Activated gamma-delta T cell treated with anti-CD3 and anti-CD28 coated beads, Interleukin-2, amount 50 U/mL, for 16 hours (primary cell): ENCODE data around the gene DDX24.

Experiments used
- DNase-seq: peaks from one replicate; pipeline ENCODE4 v3.0.0-alpha.2; 2020; ENCODE audit warnings: low read depth

The DDX24 gene, protein sequence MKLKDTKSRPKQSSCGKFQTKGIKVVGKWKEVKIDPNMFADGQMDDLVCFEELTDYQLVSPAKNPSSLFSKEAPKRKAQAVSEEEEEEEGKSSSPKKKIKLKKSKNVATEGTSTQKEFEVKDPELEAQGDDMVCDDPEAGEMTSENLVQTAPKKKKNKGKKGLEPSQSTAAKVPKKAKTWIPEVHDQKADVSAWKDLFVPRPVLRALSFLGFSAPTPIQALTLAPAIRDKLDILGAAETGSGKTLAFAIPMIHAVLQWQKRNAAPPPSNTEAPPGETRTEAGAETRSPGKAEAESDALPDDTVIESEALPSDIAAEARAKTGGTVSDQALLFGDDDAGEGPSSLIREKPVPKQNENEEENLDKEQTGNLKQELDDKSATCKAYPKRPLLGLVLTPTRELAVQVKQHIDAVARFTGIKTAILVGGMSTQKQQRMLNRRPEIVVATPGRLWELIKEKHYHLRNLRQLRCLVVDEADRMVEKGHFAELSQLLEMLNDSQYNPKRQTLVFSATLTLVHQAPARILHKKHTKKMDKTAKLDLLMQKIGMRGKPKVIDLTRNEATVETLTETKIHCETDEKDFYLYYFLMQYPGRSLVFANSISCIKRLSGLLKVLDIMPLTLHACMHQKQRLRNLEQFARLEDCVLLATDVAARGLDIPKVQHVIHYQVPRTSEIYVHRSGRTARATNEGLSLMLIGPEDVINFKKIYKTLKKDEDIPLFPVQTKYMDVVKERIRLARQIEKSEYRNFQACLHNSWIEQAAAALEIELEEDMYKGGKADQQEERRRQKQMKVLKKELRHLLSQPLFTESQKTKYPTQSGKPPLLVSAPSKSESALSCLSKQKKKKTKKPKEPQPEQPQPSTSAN

DNA sequence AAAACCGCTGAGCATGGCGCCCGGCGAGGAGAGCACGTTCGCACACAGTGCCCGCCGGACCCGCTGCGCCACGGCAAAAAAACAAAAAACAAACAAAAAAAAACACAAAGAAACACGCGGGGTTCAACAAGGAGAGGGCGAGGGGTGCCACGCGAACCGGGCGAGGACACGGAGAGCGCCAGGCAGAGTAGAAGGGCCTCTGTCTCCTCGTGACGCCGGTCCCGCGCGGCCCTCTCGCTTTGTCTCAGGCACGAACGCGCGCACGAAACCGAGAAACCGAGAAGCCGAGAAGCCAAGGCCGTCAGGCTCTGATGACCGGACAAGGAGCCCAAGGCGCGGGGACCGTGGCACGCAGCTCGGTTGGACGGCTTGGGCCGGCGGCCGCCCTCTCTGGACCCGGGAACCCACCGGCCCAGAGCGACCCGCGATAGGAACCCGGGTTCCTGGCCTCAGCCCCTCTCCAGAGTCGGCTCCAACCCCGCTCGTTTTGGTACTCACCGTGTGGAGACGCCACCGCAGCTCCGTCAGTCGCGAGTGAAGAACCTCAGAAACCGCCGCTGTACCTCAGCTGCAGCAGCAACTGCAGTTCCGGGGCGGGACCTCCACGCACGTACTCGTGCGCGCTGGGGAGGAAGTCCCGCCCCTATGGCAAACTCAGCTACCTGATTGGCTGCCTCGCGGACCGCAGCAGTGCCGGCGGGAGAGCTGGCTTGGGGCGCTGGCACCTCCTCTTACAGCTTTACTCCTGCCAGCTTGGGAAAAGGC is at the start of gene DDX24, which contains the start of gene IFI27L1:
Gene DDX24, minus strand, starts transcription at position 582 of the 765 bp plus-strand sequence. CDS start 1,460 bp downstream, outside the sequence.
Gene IFI27L1, plus strand, starts transcription at position 690 of the 765 bp plus-strand sequence. CDS start 15,628 bp downstream, outside the sequence.
- DNase-seq = peak; percentile 92

DNA sequence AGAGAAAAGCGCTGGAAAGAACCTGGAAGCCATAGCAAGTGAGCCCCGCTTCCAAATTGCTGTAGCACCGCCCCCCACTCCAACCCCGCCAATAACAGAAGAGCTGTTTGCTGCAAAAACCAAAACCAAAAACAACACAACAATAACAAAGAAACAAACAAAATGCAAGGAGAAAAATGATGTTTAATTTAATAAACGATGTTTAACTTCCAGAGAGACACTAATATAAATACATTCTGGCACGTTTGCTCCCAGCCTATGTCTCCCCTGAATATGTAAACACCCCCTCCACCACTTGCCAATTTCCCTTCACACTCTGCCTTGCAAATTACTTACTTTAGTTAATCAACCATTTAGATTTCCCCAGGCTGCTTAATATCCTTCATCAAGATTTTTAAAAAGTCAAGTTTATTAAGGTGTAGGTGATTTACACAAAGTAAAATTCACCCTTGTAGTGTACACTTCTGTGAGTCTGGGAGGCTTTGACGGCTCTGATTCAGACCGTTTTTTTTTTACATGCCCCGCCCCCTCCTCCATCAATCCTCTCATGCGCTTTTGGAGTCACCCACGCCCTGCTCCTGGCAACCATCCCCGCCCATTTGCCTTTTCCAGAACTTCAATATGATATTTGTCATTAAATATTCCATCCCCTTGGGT is 48.9 kb upstream of the DDX24 start:
- DNase-seq = no peak

DNA sequence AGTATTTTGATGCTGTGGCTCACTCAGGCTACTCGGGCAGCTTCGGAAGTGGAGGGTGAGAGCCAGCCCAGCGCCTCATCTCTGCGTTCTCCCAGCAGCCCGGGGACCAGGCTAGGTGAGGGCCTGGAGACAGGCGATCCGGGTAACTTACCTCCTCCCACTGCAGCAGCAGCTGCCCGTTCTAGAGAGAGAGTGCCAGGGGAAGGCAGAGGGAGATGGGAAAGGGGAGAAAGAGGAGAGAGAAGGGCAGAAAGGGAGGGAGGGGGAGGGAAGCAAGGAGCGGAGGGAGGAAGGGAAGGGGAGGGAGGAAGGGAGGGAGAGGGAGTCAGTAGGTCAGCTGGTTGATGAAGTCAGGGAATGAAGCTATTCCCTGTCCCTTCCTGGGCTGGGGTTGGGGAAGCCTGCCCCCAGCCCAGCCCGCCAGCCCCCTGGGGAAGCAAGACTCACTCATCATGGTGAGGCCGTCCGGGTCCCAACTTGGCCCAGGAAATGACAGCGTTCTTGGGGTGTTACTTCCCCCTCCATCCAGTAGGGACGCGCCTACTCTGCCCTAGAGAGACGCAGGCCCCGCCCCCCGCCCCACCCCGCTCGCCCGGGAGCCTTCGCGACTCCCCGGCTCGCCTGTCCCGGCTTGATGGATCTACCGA is 48.2 kb upstream of the DDX24 start, which contains the start of gene IFI27L2:
Gene IFI27L2, minus strand, starts transcription at position 494 of the 647 bp plus-strand sequence. Its CDS starts 40 bp downstream, at position 454.
- DNase-seq = peak; percentile 34

DNA sequence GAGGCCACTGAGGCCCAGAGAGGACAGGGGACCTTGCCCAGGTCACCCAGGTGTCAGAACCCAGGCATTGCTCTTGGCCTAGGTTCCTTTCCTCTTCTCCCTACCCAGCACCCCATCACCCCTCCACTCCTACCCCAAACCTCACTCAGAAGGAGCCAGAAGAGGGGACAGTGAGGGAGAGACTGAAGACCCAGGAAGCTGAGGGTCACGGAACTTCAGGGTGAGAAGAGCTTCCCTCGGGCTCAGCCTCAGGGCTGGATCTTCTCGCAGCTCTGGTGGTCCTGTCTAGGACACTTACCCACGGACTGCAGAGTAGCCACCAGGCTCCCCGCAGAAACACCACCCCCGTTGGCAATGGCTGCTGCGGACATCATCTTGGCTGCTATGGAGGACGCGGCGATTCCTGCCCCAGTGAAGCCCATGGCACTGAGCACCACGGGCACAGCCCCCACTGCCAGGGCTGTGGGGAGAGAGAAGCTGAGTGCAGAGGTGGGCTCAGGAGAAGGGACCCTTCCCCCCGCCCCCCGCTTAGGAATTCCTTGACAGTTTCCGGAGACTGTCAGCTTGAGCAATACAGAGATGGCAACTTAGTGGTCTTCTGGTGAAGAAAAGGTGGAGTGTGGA is 47.3 kb upstream of the DDX24 start:
- no peak for DNase-seq

DNA sequence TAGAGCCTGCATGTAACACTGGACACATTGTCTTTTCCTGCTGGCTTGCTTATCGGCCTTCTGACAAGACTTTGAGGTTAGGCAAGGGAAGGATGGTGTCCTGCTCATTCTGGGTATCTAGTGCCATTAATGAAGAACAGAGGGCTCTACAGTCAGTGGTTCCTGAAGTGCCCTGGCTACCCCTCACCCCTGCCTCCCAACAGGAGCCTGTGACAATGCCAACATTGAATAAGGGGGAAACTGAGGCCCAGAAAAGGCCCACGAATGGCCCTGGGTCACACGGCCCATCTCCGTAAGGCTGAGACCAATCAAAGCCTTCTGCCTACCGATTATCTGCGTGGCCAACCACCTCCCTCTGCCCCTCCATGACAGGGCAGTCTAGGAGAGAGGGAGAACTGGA is 46.3 kb upstream of the DDX24 start:
- DNase-seq = no peak

DNA sequence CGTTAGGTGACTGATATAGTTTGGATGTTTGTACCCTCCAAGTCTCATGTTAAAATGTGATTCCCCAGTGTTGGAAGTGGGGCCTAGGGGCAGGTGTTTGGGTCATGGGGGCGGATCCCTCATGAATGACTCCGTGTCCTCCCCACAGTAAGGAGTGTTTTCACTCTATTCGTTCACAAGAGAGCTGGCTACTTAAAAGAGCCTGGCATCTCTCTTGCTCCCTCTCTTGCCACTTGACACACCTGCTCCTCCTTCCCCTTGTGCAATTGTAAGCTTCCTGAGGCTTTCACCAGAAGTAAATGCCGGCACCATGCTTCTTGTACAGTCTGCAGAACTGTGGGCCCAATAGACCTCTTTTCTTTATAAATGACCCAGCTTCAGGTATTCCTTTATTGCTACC is 45.8 kb upstream of the DDX24 start:
- no peak for DNase-seq

DNA sequence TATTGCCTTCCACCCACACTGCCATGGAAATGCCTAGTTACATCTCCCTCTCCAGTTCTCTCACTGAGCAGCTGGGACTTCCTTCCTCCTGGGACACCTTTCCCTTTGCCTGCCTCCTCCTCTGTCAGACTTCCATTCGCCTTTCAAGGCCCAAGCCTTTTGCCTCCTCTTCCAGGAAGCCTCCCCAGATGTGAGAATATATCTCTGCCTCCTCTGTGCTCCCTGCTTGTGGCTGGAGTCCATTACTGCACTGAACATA is 45.3 kb upstream of the DDX24 start:
- DNase-seq = no peak

DNA sequence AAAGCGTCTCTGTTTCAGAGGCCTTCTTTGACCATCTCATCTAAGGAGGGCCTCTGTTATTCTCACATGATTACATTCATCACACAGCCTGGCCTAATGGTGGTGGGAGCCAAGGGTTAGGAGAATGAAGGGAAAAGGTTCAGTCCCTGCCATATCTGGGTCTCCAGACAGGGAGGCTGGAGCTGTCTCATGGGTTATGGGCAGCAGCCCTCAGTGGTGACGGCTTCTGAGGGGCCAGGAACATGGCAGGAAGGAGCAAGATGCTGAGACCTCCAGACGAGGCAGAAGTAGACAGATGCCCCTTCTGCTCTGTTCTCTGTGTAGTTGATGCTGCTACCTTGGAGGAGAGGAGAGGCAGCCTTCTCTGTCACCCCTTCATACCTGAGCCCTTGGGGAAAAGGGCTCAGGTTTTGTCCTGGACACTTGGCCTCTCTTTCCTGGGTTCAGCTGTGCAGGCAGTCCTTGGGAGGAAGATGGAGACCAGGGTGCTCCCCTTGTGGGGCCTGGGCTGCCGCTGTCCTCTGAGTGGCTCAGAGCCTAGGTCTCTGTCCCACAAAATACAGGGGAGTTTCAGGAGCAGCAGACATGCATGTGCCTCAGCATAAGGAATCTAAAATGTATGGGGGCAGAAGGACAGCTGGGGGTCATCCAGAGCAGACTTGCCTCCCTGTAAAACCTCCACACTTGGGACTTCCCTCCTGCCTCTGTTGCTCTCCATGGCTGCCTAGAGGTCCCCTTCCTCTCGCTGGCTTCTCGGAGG is 44.8 kb upstream of the DDX24 start:
- DNase-seq = no peak

DNA sequence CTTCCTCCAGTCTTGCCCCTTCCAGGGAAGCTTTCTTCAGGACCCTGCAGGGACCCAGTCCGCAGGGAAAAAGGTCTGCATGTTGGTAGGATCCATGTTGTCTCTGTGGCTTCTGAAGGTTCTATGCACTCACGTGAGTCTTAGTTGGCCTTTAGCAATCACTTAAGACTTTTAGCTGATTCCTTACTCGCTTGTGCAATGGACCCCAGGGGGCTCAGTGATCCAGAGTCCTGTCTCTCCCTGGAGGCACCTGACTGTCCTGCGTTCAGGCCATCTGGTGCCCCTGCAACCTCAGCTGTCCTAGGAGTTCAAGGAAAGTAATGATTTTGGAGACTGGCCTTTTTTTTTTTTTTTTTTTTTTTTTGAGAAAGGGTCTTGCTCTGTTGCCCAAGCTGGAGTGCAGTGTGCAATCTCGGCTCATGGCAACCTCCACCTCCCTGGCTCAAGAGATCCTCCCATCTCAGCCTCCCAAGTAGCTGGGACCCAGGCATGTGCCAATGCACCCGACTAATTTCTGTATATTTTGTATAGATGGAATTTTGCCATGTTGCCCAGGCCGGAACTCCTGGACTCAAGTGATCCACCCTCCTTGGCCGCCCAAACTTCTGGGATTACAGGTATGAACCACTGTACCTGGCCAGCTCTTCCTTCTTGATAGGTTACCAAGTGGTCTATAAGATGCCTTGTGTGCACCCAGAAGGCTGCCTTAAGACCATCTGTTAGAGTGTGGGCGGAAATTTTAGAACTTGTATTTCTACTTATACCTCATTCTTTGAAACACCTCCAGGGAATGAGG is 43.8 kb upstream of the DDX24 start:
- DNase-seq = no peak

DNA sequence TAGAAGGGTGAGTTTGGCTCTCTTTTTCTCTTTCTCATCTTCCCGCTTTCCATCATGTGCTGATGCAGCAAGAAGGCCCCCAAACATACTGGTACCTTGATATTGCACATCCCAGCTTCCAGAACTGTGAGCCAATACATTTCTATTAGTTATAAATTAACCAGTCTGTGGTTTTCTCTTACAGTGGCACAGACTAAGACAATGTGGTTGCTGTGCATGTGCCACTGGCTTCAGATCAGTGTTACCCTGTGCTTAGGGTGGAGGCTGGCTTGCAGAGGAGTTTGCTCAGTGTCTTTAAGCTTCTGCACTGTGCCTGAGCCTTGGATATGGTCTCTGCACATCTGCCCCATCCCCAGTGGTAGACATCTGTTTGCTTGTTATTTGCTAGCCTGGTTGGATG is 42.9 kb upstream of the DDX24 start:
- DNase-seq = no peak

DNA sequence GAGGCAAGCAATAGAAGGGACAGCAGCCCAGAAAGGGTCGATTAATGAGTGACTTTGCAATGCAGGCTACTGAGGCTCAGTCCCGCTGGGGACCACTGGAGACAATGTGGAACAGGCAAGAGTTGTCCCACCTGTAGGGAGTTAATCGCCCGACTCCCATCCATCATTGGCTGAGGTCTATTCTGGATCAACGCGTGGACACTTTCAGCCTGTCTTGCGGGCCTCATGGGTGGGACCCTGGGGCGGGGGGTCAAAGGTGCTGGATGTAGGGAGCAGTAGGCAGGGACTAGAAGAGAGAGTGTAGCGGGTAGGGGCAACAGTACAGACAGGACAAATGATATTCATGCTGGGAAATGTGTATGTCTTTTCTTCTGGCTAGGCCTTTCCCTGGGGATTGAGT is 42.3 kb upstream of the DDX24 start:
- DNase-seq = no peak

DNA sequence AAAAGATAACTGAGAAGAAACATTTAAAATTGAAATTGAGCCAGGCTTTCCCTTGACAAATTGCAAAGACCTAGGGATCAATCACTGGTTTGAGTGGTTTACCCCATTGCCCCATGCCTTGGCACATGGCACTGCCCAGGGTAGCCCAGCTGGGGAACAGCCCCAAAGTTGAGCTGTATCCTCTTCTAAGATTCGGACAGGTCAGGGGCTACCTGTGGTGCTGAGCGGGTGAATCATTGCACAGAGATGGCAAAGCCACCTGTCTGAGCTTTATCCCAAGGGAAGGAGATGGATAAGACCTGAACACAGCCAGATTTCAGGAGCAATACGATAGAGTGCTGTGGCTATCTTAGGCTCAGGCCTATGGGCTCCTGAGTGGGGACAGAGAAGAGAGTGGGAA is 41.4 kb upstream of the DDX24 start:
- DNase-seq = no peak

DNA sequence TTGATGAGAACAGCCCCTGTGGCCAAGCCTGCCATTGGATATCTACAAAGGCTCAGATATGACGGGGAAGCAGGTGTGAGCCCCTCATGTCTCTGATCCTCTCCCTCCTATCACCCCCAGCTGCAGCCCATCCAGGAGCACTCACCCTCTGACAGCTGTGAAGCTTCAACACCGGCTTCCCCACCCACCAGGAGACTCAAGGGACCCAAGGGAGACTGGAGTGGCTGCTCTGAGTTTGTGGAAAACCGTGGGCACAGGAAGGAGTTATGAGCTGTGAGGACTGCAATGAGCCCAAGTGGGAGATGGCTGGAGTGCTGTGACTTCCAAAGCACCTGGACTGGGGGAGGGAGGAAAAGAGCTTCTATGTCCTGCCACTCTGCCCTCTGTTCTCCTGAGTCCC is 40.5 kb upstream of the DDX24 start:
- DNase-seq = no peak

DNA sequence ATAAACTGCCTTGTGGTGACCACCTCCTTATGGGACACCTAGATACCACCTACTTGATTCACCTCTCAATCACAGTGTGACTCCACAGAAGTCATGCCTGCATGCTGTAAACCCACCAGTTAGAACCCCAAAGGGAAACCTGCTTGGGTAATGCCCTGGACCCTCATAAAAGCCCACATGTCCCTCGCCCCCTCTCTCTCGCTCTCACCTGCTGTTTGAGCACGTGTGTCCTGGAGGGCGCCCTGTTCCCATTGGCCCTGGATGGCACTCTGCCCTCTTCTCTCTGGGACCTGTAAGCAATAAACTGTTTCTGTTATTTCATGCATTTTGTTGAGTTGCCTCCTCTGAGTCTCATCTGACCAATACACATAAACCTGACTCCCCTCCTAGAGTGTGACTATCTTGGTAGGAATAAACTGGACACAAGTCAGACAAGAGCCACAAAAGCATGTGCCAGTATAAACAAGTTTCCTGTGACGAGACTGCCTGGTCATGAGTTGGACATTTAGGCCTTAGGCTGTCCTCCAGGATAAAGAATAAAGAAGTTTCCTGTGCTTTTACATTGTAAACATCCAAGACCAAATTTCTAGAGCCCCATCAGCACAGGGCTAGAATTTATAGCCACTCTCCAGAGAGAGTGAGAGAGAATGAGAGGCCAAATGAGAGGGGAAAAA is 39.8 kb upstream of the DDX24 start:
- DNase-seq = no peak

DNA sequence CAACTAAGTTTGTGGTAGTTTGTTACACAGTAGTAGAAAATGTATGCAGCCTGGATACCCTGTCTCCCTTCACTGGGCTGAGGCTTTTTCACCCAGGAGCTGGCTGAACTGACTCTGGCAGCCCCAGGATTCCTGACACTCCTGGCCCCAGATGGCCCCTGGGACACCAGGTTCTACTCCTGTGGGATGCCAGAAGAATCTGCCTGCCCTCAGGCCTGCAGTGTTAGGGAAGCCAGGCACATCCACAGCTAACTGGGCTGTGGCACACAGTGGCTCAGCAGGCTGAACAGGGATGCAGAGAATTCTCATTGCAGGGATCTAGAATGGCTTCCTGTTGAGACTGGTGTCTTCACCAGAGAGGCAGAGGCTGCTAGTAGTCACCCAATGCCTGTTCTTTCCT is 38.1 kb upstream of the DDX24 start:
- no peak for DNase-seq

DNA sequence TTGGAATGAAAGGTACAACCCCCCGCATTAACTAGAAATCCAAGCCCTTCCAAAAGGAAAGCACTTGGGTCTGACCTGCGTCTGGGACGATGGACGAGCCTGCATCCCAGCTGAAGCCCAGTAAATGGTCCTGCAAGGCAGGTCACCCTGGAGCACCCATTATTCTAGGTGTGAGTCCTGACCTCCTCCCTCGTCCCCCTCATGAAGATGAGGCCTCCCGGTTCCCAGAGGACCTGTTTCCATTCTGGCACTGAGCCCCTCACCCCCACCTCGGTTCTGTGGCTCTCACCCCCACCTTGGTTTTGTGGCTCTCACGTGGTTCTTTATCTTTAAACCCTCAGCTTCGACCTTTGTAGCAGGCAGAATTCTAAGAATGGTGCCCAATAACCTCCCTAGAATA is 36.9 kb upstream of the DDX24 start:
- DNase-seq = no peak

DNA sequence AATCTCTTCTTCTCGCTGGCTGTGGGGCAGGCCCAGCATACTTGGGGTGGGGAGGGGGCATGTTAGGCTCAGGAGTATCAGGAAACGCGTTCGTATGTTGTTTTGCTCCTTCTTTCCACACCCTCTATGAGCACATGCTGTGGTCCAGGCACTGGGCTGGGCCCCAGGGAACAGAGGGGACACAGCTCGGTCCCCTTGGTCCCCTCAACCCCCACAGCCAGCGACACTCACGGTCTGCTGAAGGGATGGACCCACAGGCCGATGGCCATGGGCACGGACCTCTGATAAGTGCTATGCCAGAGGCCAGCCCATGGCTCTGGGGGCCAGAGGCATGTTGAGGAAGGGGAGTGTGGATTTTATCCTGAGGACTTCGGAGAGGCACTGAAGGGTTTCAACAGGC is 35.7 kb upstream of the DDX24 start:
- DNase-seq = no peak

DNA sequence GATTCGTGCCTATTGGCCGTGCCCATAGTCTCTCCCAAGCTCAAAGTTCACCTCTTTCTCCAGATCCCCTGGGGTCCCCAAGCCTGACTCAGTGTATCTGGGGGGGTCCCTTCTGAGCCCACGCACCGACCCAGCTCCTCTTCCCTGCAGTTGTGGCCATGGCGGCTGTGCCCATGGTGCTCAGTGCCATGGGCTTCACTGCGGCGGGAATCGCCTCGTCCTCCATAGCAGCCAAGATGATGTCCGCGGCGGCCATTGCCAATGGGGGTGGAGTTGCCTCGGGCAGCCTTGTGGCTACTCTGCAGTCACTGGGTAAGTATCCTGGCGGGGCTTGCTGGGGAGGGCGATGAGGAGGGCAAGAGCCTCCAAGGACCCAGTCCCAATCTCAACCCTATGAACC is 34.6 kb upstream of the DDX24 start:
- no peak for DNase-seq

DNA sequence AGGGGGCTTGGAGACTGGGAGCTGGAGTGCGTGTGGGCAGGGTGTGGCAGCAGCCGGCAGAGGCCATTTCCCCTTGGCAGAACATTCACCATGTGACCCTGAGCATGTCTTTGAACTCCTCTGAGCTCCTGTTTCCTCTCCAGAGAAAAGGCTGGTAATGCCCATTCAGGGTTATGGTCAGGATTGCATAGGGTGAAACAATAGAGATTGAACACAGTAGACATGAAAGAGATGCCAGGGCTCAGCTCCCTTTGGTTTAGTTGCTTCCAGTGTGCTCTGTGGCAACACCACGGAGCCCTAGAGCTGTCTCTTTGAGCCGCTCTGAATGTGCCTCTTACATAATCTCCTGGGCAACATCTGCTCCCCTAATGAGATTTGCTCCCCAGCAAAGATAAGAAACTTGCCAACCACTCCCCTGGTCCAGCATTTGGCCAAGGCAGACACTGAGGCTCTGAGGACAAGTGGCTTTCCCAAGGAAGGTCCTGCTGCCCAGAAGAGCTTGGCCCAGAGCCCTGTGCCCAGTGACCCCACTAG is 34.1 kb upstream of the DDX24 start:
- DNase-seq = no peak
